NCI-H2081 (cell line): ENCODE results near the gene ALPG.
A peak's percentile ranks its signal among the peaks of the same experiment; 100 is the strongest.
"Not testable (repeated sequence)": the region's sequence is repeated elsewhere in the genome, so short reads cannot be mapped to it uniquely, and the experiment has no call there.

ENCODE experiments used
- DNase-seq, 2 experiments: peaks; one replicate each; lab custom pipeline; 2025; lab: John Stamatoyannopoulos, UW

The ALPG gene

GRCh38 chr2:232398293-232399034 lies 8.2 kb upstream of the ALPG start:
- no peak for DNase-seq

GRCh38 chr2:232400256-232401015 lies 6.2 kb upstream of the ALPG start:
- peak in 1 of 2 experiments; percentile 17 for DNase-seq

- DNase-seq, result no peak
Measured at GRCh38 chr2:232402518-232402917, 4.1 kb upstream of the ALPG start.

GRCh38 chr2:232405943-232406510 lies 617 bp upstream of the ALPG start:
- DNase-seq, result no peak

- DNase-seq, result not testable (repeated sequence)
Measured at GRCh38 chr2:232407428-232408150, 945 bp downstream of the ALPG start.

GRCh38 chr2:232408269-232408668 lies 1.6 kb downstream of the ALPG start:
- DNase-seq, result not testable (repeated sequence)

GRCh38 chr2:232409617-232410016 lies 3.0 kb downstream of the ALPG start:
- not testable (repeated sequence) for DNase-seq

- DNase-seq, result no peak
Measured at GRCh38 chr2:232410238-232410900, 3.7 kb downstream of the ALPG start.

- no peak for DNase-seq
Measured at GRCh38 chr2:232411901-232412629, 5.4 kb downstream of the ALPG start.

GRCh38 chr2:232412986-232413385 lies 6.3 kb downstream of the ALPG start:
- no peak for DNase-seq

GRCh38 chr2:232415138-232415690 lies 8.6 kb downstream of the ALPG start:
- no peak for DNase-seq

GRCh38 chr2:232415736-232416520 lies 9.3 kb downstream of the ALPG start:
- DNase-seq, result no peak

- DNase-seq, result no peak
Measured at GRCh38 chr2:232416521-232417470, 10.2 kb downstream of the ALPG start.

GRCh38 chr2:232417489-232417888 lies 10.8 kb downstream of the ALPG start:
- no peak for DNase-seq

GRCh38 chr2:232418056-232418455 lies 11.4 kb downstream of the ALPG start:
- DNase-seq, result no peak

- peak in 1 of 2 experiments; percentile 26 for DNase-seq
Measured at GRCh38 chr2:232418466-232419244, 12.0 kb downstream of the ALPG start.

GRCh38 chr2:232419245-232420072 lies 12.8 kb downstream of the ALPG start:
- no peak for DNase-seq
